Lung (tissue), 12 donors: ENCODE data around the gene ACADSB. TPM values are rescaled to one million over a fixed set of nuclear protein-coding genes. Genes with fewer than 3 reads are reported as not detected.

Experiments
- ATAC-seq: fragments of 200-7000 bp; cut with Tn5 transposase; one replicate; pipeline ENCODE4 v1.9.1; 2020; ENCODE audit warnings: moderate number of reproducible peaks; ENCODE audit not compliant: insufficient read depth, low FRiP score
- DNase-seq, 3 donors: peaks; one replicate each; pipeline ENCODE4 v3.0.0-alpha.2; 2013 to 2017
- H3K27ac ChIP-seq, 2 donors: one replicate each; pipeline ENCODE4 v1.5.1; 2013; ENCODE audit warnings: mild to moderate bottlenecking in 2 of 2, moderate library complexity in 2 of 2, control low read depth in 1 of 2, inconsistent platforms in 1 of 2, low read depth in 1 of 2, low read length in 1 of 2
- H3K27me3 ChIP-seq, 3 donors: one replicate each; pipeline ENCODE4 v1.5.1; 2013; ENCODE audit warnings: low read length in 2 of 3; ENCODE audit not compliant: control insufficient read depth in 3 of 3, insufficient read depth in 3 of 3
- H3K36me3 ChIP-seq, 4 donors: one replicate each; pipeline ENCODE4 v1.5.1; 2013; ENCODE audit warnings: low read length in 4 of 4, mild to moderate bottlenecking in 1 of 4, moderate library complexity in 1 of 4; ENCODE audit not compliant: control insufficient read depth in 4 of 4, insufficient read depth in 4 of 4
- H3K4me1 ChIP-seq, 5 donors: one replicate each; pipeline ENCODE4 v1.5.1; 2013; ENCODE audit warnings: low read length in 5 of 5, mild to moderate bottlenecking in 2 of 5, moderate library complexity in 1 of 5; ENCODE audit not compliant: control insufficient read depth in 5 of 5, insufficient read depth in 5 of 5
- H3K4me3 ChIP-seq: one replicate; pipeline ENCODE4 v1.5.1; 2013; ENCODE audit warnings: mild to moderate bottlenecking, control low read depth, moderate library complexity
- H3K9ac ChIP-seq, 2 donors: one replicate each; pipeline ENCODE4 v1.5.1; 2013; ENCODE audit warnings: low read length in 2 of 2, control low read depth in 1 of 2; ENCODE audit not compliant: insufficient read depth in 1 of 2
- H3K9me3 ChIP-seq, 4 donors: one replicate each; pipeline ENCODE4 v1.5.1; 2013; ENCODE audit warnings: low read length in 3 of 4, mild to moderate bottlenecking in 1 of 4, moderate library complexity in 1 of 4; ENCODE audit not compliant: control insufficient read depth in 4 of 4, insufficient read depth in 3 of 4
- CTCF ChIP-seq: IDR thresholded peaks from 2 replicates; pipeline ENCODE4 v1.5.1; 2012; ENCODE audit warnings: mild to moderate bottlenecking; ENCODE audit errors: control extremely low read depth, extremely low read depth
- WGBS, 2 donors: extraction: QIAGEN DNeasy Blood & Tissue Kit; methylation state at CpG; one replicate each; pipeline ENCODE4 v1.1.7; 2013; 5-methylcytosine and 5-hydroxymethylcytosine counted together
- polyA plus RNA-seq, 2 donors: library from polyadenylated mRNA; stranded (reverse); fragments of 200-250 nt; gene quantifications; one replicate each; pipeline ENCODE4 v1.2.1, GENCODE V29; 2013
- total RNA-seq, 2 donors: library from RNA; depleted of rRNA in 1 of 2; stranded (reverse); fragments of >200 nt in 1 of 2; gene quantifications; one replicate each; pipeline ENCODE4 v1.2.1, GENCODE V29; 2014 to 2021
- donor health status: control.
- donor health status: control.
- donor health status: Bipolar disorder and iron deficiency.
- donor health status: healthy.
- donor health status: DM: yes; HTN: yes; CAD: no.

ACADSB gene
- total and polyA plus RNA-seq, 4 donors = 8.2 to 36.2 (median 14.9) TPM

GRCh38 chr10:123013456-123014419 is 4.9 kb downstream of the ACADSB start:
- Histone ChIP-seq H3K9me3 (no peaks in the 10 kb centered on the region), H3K4me1 (peaks cover 0 to 10% (median 3%) of the 10 kb centered on the region in 5 donors), H3K27ac (no peak overlapping the region), H3K4me3 (no peak overlapping the region), H3K9ac (no peak overlapping the region), H3K27me3 (no peaks in the 10 kb centered on the region), H3K36me3 (no peaks in the 10 kb centered on the region)
- DNase-seq = no peak
- WGBS, 2 donors = 92 to 95% methylated on average over 38 to 43 of the region's 43 CpGs
- TF ChIP-seq CTCF = no peak
- no peak for ATAC-seq

- H3K9me3 ChIP-seq = no peaks in the 10 kb centered on the region
- TF ChIP-seq CTCF = no peak
- no peak overlapping the region for H3K27ac ChIP-seq
- peaks cover 0 to 7% (median under 1%) of the 10 kb centered on the region in 5 donors for H3K4me1 ChIP-seq
- ATAC-seq = no peak
- no peaks in the 10 kb centered on the region for H3K27me3 ChIP-seq
- no peak overlapping the region for H3K4me3 ChIP-seq
- no peak overlapping the region for H3K9ac ChIP-seq
- DNase-seq = no peak
- WGBS, 2 donors = 95 to 97% methylated on average over 2 of the region's 2 CpGs
- H3K36me3 ChIP-seq = no peaks in the 10 kb centered on the region
These were observed 6.0 kb downstream of the ACADSB start for GRCh38 chr10:123014772-123015171.

- Histone ChIP-seq H3K9ac (no peak overlapping the region), H3K36me3 (no peaks in the 10 kb centered on the region), H3K4me1 (peaks cover 0 to 5% (median 0%) of the 10 kb centered on the region in 5 donors), H3K9me3 (no peaks in the 10 kb centered on the region), H3K4me3 (no peak overlapping the region), H3K27ac (no peak overlapping the region), H3K27me3 (no peaks in the 10 kb centered on the region)
- ATAC-seq (no peak), DNase-seq (no peak)
- no peak for TF ChIP-seq CTCF
- 76 to 93% methylated on average over 4 of the region's 4 CpGs for WGBS, 2 donors
These were observed 7.4 kb downstream of the ACADSB start for GRCh38 chr10:123016228-123016627.
